Astrocyte of the spinal cord (primary cell): Measurements from ENCODE around the gene SLC11A1.

Experiments used
- DNase-seq: peaks from one replicate; pipeline ENCODE4 v3.0.0; 2011; ENCODE audit warnings: low read depth, low spot score
- H3K4me3 ChIP-seq: 2 replicates; pipeline ENCODE4 v1.5.1; 2011; ENCODE audit warnings: low read depth, mild to moderate bottlenecking, low read length, moderate library complexity
- CTCF ChIP-seq: IDR thresholded peaks from 2 replicates; pipeline ENCODE4 v1.5.1; 2012; ENCODE audit warnings: low read depth, mild to moderate bottlenecking, low read length, inconsistent platforms
- in situ Hi-C: cut with HindIII; loops from 2 replicates; pipeline ENCODE4 v1.10.0; 2017; ENCODE audit warnings: low sequenced_read_pairs

Gene SLC11A1

GRCh38 chr2:218393750-218394290 lies 11.7 kb downstream of the SLC11A1 start:
- DNase-seq = no peak
- in situ Hi-C loops = no loop called here
- no peak overlapping the region for H3K4me3 ChIP-seq
- TF ChIP-seq CTCF = no peak

GRCh38 chr2:218394298-218395089 lies 12.4 kb downstream of the SLC11A1 start:
- no peak for DNase-seq
- in situ Hi-C loops = no loop called here
- no peak overlapping the region for H3K4me3 ChIP-seq
- no peak for TF ChIP-seq CTCF

GRCh38 chr2:218395090-218395444 lies 13.0 kb downstream of the SLC11A1 start:
- no peak for DNase-seq
- H3K4me3 ChIP-seq = no peak overlapping the region
- in situ Hi-C loops = no loop called here
- no peak for TF ChIP-seq CTCF

GRCh38 chr2:218395456-218395825 lies 13.4 kb downstream of the SLC11A1 start:
- in situ Hi-C loops = no loop called here
- TF ChIP-seq CTCF = no peak
- H3K4me3 ChIP-seq = peak overlapping the region; percentile 74
- DNase-seq = no peak

DNA sequence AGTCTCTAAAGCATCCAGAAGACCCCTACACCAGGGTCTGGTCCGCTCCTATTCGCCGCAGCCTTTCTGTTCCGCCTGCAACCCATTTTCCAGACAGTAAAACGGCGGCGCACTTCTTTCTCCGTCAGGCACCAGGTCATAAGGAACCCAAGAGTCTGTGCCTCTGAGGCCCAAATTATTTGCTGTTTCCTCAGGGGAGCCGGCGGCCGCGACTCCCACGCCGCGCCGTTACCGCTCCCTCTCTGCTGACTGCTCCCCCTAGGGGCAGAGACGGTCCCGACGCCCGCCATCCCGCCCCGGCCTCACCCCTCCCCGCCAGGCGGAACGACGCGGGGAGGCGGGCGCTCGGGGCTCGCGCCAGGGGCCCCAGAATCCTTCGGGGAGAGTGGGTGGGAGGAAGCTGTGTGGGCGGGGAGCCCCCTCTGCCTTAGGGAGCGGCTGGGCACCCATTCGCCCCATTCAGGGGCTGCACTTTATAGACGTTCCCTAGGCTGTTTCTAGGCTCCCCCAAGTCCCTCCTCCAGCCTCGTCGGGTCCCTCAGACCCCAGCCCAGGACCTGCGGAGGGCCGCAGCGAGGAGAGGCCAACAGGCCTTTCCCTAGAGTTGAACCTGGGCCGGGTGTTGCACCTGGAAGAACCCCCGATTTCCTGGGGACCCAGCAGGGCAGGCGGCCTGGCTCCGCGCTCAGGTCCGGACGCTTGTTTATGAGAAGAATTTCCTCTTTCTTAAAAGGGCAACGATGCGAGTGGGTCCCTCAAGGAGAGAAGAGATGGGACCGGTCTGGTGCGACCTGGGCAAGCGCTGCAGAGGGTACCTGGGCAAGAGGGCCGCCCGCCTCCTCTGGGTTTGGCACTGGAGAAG lies 14.0 kb downstream of the SLC11A1 start:
- peak; percentile 80 for TF ChIP-seq CTCF
- H3K4me3 ChIP-seq = peak overlapping the region; percentile 74
- DNase-seq = peak; percentile 99
- in situ Hi-C loops = no loop called here

GRCh38 chr2:218396688-218397462 lies 14.8 kb downstream of the SLC11A1 start:
- in situ Hi-C loops = no loop called here
- DNase-seq = peak; percentile 74
- TF ChIP-seq CTCF = no peak
- H3K4me3 ChIP-seq = peak overlapping the region; percentile 74
